ENCODE results near the gene COL4A2. TPM values are rescaled to one million over a fixed set of nuclear protein-coding genes. Genes with fewer than 3 reads are reported as not detected.

COL4A2 gene
- total and polyA plus RNA-seq, 4 donors, result 8.0 to 45.2 (median 40.3) TPM

- TF ChIP-seq, protein P1, sequence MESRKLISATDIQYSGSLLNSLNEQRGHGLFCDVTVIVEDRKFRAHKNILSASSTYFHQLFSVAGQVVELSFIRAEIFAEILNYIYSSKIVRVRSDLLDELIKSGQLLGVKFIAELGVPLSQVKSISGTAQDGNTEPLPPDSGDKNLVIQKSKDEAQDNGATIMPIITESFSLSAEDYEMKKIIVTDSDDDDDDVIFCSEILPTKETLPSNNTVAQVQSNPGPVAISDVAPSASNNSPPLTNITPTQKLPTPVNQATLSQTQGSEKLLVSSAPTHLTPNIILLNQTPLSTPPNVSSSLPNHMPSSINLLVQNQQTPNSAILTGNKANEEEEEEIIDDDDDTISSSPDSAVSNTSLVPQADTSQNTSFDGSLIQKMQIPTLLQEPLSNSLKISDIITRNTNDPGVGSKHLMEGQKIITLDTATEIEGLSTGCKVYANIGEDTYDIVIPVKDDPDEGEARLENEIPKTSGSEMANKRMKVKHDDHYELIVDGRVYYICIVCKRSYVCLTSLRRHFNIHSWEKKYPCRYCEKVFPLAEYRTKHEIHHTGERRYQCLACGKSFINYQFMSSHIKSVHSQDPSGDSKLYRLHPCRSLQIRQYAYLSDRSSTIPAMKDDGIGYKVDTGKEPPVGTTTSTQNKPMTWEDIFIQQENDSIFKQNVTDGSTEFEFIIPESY (IDR thresholded peaks at IDR 0.05), result no peak
- TF ChIP-seq ATF3 (IDR thresholded peaks at IDR 0.05) (no peak), EGR1 (IDR thresholded peaks at IDR 0.05; ENCODE audit: low read depth in 2 of 2) (no peak), NR2F2 (IDR thresholded peaks at IDR 0.05) (no peak), FOXA1 (IDR thresholded peaks at IDR 0.05) (no peak)
Observed at GRCh38 chr13:110407531-110407930, 100.4 kb downstream of the COL4A2 start (continued).

GRCh38 chr13:110408286-110408685 is 101.2 kb downstream of the COL4A2 start:
- 77% methylated on average over 12 of the region's 12 CpGs for WGBS
- Histone ChIP-seq H3K27me3 (ENCODE audit: control insufficient read depth in 4 of 4, insufficient read depth in 4 of 4, low read length in 3 of 4) (no peaks in the 10 kb centered on the region), H3K9ac (ENCODE audit: low read depth in 1 of 2, low read length in 2 of 2) (no peak overlapping the region), H3K4me3 (ENCODE audit: low read depth in 1 of 3, low read length in 3 of 3) (no peak overlapping the region), H3K4me1 (ENCODE audit: control insufficient read depth in 4 of 4, insufficient read depth in 4 of 4, low read length in 3 of 4) (peaks cover 0 to 7% (median under 1%) of the 10 kb centered on the region in 4 donors), H3K27ac (ENCODE audit: low read depth in 1 of 2, low read length in 2 of 2) (peak overlapping the region; percentile 7 to 25), H3K36me3 (ENCODE audit: control insufficient read depth in 4 of 4, insufficient read depth in 3 of 4, low read depth in 1 of 4, low read length in 3 of 4) (no peaks in the 10 kb centered on the region), H3K9me3 (ENCODE audit: control insufficient read depth in 4 of 4, low read length in 3 of 4) (no peaks in the 10 kb centered on the region)
- TF ChIP-seq, protein P1 (IDR thresholded peaks at IDR 0.05), result no peak
- TF ChIP-seq ATF3 (IDR thresholded peaks at IDR 0.05) (no peak), GABPA (IDR thresholded peaks at IDR 0.05 in 1 of 2, conservative IDR thresholded peaks at IDR 0.05 in 1 of 2) (no peak), HNF4A (conservative IDR thresholded peaks at IDR 0.05) (no peak)
- DNase-seq (ENCODE audit: low spot score), result no peak

DNA sequence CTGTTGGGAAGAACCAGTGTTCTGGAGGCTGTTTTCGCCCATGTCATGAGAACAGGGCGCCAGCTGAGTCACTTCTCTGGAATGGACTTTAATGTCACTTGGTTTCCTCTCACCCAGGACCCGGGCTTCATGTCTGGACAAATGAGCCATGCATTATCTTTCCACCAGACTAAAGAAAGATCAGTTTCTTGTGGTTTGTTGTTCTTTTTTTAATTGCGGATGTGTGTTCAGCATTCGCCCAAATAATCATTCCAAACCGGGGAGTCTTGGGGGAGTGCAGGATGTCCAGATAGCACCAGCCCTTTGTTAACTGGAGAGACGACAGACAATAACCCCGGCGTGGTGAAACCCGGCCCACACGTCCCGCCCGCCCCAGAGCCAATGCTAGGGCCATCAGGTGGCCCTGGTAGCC is 102.5 kb downstream of the COL4A2 start:
- no peaks in the 10 kb centered on the region for H3K9me3 ChIP-seq (ENCODE audit: control insufficient read depth in 4 of 4, low read length in 3 of 4)
- 66% methylated on average over 13 of the region's 13 CpGs for WGBS
- no peak overlapping the region for H3K4me3 ChIP-seq (ENCODE audit: low read depth in 1 of 3, low read length in 3 of 3)
- H3K4me1 ChIP-seq (ENCODE audit: control insufficient read depth in 4 of 4, insufficient read depth in 4 of 4, low read length in 3 of 4), result peaks cover 0 to 7% (median under 1%) of the 10 kb centered on the region in 4 donors
- H3K9ac ChIP-seq (ENCODE audit: low read depth in 1 of 2, low read length in 2 of 2), result no peak overlapping the region
- H3K27ac ChIP-seq (ENCODE audit: low read depth in 1 of 2, low read length in 2 of 2), result peak overlapping the region; percentile 53 to 69
- H3K36me3 ChIP-seq (ENCODE audit: control insufficient read depth in 4 of 4, insufficient read depth in 3 of 4, low read depth in 1 of 4, low read length in 3 of 4), result no peaks in the 10 kb centered on the region
- DNase-seq (ENCODE audit: low spot score), result no peak
- no peaks in the 10 kb centered on the region for H3K27me3 ChIP-seq (ENCODE audit: control insufficient read depth in 4 of 4, insufficient read depth in 4 of 4, low read length in 3 of 4)
- TF ChIP-seq, protein P1 (IDR thresholded peaks at IDR 0.05), result no peak
- TF ChIP-seq ATF3 (IDR thresholded peaks at IDR 0.05) (no peak), YY1 (IDR thresholded peaks at IDR 0.05) (no peak), RAD21 (IDR thresholded peaks at IDR 0.05) (peak in 1 of 2 donors; percentile 13), GABPA (IDR thresholded peaks at IDR 0.05 in 1 of 2, conservative IDR thresholded peaks at IDR 0.05 in 1 of 2) (no peak), EGR1 (IDR thresholded peaks at IDR 0.05; ENCODE audit: low read depth in 2 of 2) (no peak), FOXA1 (IDR thresholded peaks at IDR 0.05) (no peak), FOXA2 (IDR thresholded peaks at IDR 0.05) (no peak), MAX (IDR thresholded peaks at IDR 0.05) (no peak), SP1 (IDR thresholded peaks at IDR 0.05) (no peak), HNF4G (IDR thresholded peaks at IDR 0.05) (no peak), HNF4A (conservative IDR thresholded peaks at IDR 0.05) (no peak), TAF1 (conservative IDR thresholded peaks at IDR 0.05) (no peak), NR2F2 (IDR thresholded peaks at IDR 0.05) (peak; percentile 71)
- TF ChIP-seq, protein P2, sequence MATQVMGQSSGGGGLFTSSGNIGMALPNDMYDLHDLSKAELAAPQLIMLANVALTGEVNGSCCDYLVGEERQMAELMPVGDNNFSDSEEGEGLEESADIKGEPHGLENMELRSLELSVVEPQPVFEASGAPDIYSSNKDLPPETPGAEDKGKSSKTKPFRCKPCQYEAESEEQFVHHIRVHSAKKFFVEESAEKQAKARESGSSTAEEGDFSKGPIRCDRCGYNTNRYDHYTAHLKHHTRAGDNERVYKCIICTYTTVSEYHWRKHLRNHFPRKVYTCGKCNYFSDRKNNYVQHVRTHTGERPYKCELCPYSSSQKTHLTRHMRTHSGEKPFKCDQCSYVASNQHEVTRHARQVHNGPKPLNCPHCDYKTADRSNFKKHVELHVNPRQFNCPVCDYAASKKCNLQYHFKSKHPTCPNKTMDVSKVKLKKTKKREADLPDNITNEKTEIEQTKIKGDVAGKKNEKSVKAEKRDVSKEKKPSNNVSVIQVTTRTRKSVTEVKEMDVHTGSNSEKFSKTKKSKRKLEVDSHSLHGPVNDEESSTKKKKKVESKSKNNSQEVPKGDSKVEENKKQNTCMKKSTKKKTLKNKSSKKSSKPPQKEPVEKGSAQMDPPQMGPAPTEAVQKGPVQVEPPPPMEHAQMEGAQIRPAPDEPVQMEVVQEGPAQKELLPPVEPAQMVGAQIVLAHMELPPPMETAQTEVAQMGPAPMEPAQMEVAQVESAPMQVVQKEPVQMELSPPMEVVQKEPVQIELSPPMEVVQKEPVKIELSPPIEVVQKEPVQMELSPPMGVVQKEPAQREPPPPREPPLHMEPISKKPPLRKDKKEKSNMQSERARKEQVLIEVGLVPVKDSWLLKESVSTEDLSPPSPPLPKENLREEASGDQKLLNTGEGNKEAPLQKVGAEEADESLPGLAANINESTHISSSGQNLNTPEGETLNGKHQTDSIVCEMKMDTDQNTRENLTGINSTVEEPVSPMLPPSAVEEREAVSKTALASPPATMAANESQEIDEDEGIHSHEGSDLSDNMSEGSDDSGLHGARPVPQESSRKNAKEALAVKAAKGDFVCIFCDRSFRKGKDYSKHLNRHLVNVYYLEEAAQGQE (IDR thresholded peaks at IDR 0.05), result no peak
- TF ChIP-seq, protein P3, sequence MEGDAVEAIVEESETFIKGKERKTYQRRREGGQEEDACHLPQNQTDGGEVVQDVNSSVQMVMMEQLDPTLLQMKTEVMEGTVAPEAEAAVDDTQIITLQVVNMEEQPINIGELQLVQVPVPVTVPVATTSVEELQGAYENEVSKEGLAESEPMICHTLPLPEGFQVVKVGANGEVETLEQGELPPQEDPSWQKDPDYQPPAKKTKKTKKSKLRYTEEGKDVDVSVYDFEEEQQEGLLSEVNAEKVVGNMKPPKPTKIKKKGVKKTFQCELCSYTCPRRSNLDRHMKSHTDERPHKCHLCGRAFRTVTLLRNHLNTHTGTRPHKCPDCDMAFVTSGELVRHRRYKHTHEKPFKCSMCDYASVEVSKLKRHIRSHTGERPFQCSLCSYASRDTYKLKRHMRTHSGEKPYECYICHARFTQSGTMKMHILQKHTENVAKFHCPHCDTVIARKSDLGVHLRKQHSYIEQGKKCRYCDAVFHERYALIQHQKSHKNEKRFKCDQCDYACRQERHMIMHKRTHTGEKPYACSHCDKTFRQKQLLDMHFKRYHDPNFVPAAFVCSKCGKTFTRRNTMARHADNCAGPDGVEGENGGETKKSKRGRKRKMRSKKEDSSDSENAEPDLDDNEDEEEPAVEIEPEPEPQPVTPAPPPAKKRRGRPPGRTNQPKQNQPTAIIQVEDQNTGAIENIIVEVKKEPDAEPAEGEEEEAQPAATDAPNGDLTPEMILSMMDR (IDR thresholded peaks at IDR 0.05; ENCODE audit: low read depth, low read length, missing input control), result no peak

Data from liver (tissue), 9 donors.